AG04450 (cell line): Measurements from ENCODE around the gene M6PR. TPM values are rescaled to one million over a fixed set of nuclear protein-coding genes. Genes with fewer than 3 reads are reported as not detected.
A peak's percentile ranks its signal among the peaks of the same experiment; 100 is the strongest.
"Not testable (repeated sequence)": the region's sequence is repeated elsewhere in the genome, so short reads cannot be mapped to it uniquely, and the experiment has no call there.

ENCODE experiments used
- CTCF ChIA-PET: fragments of 300-600, 350-600 bp; formaldehyde crosslinking; extraction: SDS; loops from one replicate; lab custom pipeline; 2022; ENCODE audit warnings: antibody characterized with exemption, inconsistent platforms; lab: Charles Lee
- POLR2A ChIA-PET: fragments of 350-600 bp; formaldehyde crosslinking; extraction: SDS; loops from one replicate; lab custom pipeline; 2021; ENCODE audit warnings: antibody characterized with exemption, inconsistent platforms; lab: Yijun Ruan, JAX
- DNase-seq: peaks from one replicate; pipeline ENCODE4 v3.0.0-alpha.2; 2011; ENCODE audit warnings: low read depth, low spot score
- H3K27ac ChIP-seq: one replicate; pipeline ENCODE4 v1.5.1; 2012; ENCODE audit warnings: low read depth, low read length, control low read depth
- H3K27me3 ChIP-seq: one replicate; pipeline ENCODE4 v1.6.0; 2012; ENCODE audit warnings: low read length; ENCODE audit not compliant: control insufficient read depth, insufficient read depth
- H3K4me3 ChIP-seq: 2 replicates; pipeline ENCODE4 v1.5.1; 2011; ENCODE audit warnings: mild to moderate bottlenecking, low read depth, low read length, control low read depth
- H3K9me3 ChIP-seq: 2 replicates; pipeline ENCODE4 v1.5.1; 2012; ENCODE audit warnings: low read length; ENCODE audit not compliant: control insufficient read depth, insufficient read depth
- polyA plus RNA-seq: library from polyadenylated mRNA; depleted of rRNA; stranded (reverse); fragments of >200 nt; gene quantifications from 2 replicates; pipeline ENCODE4 v1.2.3, GENCODE V29; 2011
- TF ChIP-seq, protein P1 (sequence below): IDR thresholded peaks from 2 replicates; pipeline ENCODE4 v1.5.1; 2011; ENCODE audit warnings: low read depth, low read length, control low read depth, inconsistent platforms

Gene M6PR
- polyA plus RNA-seq, 1 experiment: 106 TPM

DNA sequence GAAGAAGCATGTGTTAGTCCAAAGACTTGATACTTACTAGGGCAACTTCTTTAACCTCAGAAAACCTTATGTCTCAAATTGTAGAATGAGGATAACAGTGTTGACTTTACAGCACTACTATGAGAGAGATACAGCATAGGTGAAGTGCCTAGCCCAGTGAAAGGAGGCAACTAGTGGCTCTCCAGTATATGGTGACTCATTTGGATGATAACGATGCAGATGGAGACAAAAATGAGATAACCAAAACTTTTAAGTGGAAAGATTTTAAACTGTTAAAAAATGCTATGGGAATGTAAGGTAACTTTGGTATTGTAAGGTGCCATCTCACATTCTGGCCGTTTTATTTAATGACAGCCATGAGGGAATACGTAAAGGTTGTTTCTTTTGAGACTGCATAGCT is 32.4 kb downstream of the M6PR start:
- POLR2A ChIA-PET: interaction anchor here (0.9 kb wide), 1 partner anchor 33 kb away, joined by 3 read pairs; the partner anchor contains the start of gene M6PR
- no peak for DNase-seq
- no peak overlapping the region for H3K27ac ChIP-seq
- CTCF ChIA-PET: interaction anchor here (1.7 to 4.4 kb wide), 3 partner anchors 26 to 235 kb away, joined by 4 to 24 read pairs (median 5); partner anchors contain the start of gene M6PR
- H3K4me3 ChIP-seq: no peak overlapping the region
- TF ChIP-seq, protein P1, sequence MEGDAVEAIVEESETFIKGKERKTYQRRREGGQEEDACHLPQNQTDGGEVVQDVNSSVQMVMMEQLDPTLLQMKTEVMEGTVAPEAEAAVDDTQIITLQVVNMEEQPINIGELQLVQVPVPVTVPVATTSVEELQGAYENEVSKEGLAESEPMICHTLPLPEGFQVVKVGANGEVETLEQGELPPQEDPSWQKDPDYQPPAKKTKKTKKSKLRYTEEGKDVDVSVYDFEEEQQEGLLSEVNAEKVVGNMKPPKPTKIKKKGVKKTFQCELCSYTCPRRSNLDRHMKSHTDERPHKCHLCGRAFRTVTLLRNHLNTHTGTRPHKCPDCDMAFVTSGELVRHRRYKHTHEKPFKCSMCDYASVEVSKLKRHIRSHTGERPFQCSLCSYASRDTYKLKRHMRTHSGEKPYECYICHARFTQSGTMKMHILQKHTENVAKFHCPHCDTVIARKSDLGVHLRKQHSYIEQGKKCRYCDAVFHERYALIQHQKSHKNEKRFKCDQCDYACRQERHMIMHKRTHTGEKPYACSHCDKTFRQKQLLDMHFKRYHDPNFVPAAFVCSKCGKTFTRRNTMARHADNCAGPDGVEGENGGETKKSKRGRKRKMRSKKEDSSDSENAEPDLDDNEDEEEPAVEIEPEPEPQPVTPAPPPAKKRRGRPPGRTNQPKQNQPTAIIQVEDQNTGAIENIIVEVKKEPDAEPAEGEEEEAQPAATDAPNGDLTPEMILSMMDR: no peak
- no peaks in the 10 kb centered on the region for H3K27me3 ChIP-seq
- H3K9me3 ChIP-seq: no peaks in the 10 kb centered on the region

- H3K4me3 ChIP-seq: no peak overlapping the region; the same call in 1 of the 2 replicates
- H3K9me3 ChIP-seq: no peaks in the 10 kb centered on the region
- H3K27me3 ChIP-seq: no peaks in the 10 kb centered on the region
- TF ChIP-seq, protein P1: no peak
- ChIA-PET CTCF (interaction anchor here (0.5 to 4.4 kb wide), 3 partner anchors 21 to 233 kb away, joined by 3 to 24 read pairs (median 7); no protein-coding TSS in a partner anchor), POLR2A (no interaction called here)
- no peak for DNase-seq
- no peak overlapping the region for H3K27ac ChIP-seq
Measured at GRCh38 chr12:8916154-8916553, 33.3 kb downstream of the M6PR start.

- H3K27ac ChIP-seq: no peak overlapping the region
- TF ChIP-seq, protein P1: no peak
- no peaks in the 10 kb centered on the region for H3K9me3 ChIP-seq
- H3K4me3 ChIP-seq: peak overlapping the region; percentile 86
- no peak for DNase-seq
- ChIA-PET CTCF (interaction anchor here (0.6 to 1.5 kb wide), 7 partner anchors 21 to 787 kb away, joined by 3 to 5 read pairs (median 3); partner anchors contain the start of gene M6PR), POLR2A (interaction anchor here (0.6 to 1.2 kb wide), 3 partner anchors 34 to 971 kb away, joined by 4 to 8 read pairs (median 5); partner anchors contain the start of gene M6PR)
- H3K27me3 ChIP-seq: no peaks in the 10 kb centered on the region
Measured at GRCh38 chr12:8914716-8915526, 34.5 kb downstream of the M6PR start.

DNA sequence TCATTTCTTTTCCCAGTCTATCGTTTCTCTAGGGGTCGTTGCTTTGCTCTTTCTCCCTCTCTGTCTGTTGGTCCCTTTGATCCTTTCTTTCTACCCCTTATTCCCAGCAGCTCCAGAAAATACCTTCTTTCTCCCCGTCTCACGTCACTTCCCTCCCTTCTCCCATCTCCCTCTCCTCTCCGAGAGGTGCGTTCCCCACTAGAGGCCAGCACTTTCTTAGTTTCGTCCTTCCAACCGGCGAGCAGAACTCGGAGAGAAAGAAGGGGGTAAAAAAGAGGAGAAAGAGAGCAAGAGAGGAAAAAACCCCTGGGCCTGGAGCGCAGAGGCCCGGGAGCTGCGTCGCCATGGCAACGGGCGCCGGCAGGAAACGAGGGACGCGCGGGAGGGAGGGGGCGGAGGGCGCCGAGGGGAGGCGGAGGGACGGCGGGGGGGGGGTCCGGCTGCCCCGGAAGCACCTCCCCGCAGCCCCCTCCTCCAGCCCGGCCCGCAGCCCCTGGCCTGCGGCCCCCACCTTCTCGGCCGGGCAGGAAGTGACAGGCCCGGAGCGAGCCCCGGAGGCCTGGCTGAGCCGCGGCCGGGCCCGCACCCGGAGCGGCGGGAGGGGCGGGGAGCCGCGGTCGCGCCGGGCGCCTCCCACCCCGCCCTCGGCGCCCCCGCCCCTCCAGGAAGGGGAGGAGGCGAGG is 35.3 kb downstream of the M6PR start, which contains the start of gene PHC1:
Gene PHC1, plus strand, starts transcription at position 477 of the 683 bp plus-strand sequence. CDS start 3,169 bp downstream, outside the sequence.
- ChIA-PET POLR2A (interaction anchor here (0.8 to 1.0 kb wide), 2 partner anchors 36 kb away, joined by 4 to 8 read pairs; partner anchors contain the start of gene M6PR), CTCF (interaction anchor here (0.6 to 2.3 kb wide), 14 partner anchors 20 to 786 kb away, joined by 3 to 19 read pairs (median 3); partner anchors contain the start of genes M6PR and RIMKLB)

More for the DNA sequence above, 35.3 kb downstream of the M6PR start, which contains the start of gene PHC1:
- not testable (repeated sequence) for H3K27me3 ChIP-seq, H3K9me3 ChIP-seq
- Histone ChIP-seq H3K27ac (peak within 1 kb of the TSS; percentile 83), H3K4me3 (peak within 1 kb of the TSS; percentile 86)
- TF ChIP-seq, protein P1: peak; percentile 62
- peak; percentile 39 for DNase-seq
